ENCODE data around the gene PAXX.

Gene PAXX

DNA sequence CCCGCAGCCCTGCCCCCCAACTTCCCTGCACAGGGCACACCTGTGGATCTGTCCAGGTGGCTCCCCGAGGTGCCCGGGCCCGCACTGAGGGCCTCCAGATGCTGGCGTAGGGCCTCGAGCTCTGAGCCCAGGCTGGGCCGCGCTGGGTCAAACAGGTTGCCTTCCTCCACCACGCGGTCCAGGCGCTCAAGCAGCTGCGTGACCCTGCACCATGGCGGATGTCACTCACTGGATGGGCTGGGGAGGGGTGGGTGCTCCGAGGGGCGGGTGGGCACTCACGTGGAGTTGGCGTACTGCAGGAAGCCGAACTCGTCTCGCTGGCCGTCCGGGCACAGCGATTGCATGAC is 30.4 kb downstream of the PAXX start:
- TF ChIP-seq, protein P1, sequence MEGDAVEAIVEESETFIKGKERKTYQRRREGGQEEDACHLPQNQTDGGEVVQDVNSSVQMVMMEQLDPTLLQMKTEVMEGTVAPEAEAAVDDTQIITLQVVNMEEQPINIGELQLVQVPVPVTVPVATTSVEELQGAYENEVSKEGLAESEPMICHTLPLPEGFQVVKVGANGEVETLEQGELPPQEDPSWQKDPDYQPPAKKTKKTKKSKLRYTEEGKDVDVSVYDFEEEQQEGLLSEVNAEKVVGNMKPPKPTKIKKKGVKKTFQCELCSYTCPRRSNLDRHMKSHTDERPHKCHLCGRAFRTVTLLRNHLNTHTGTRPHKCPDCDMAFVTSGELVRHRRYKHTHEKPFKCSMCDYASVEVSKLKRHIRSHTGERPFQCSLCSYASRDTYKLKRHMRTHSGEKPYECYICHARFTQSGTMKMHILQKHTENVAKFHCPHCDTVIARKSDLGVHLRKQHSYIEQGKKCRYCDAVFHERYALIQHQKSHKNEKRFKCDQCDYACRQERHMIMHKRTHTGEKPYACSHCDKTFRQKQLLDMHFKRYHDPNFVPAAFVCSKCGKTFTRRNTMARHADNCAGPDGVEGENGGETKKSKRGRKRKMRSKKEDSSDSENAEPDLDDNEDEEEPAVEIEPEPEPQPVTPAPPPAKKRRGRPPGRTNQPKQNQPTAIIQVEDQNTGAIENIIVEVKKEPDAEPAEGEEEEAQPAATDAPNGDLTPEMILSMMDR (IDR thresholded peaks at IDR 0.05) = no peak

DNA sequence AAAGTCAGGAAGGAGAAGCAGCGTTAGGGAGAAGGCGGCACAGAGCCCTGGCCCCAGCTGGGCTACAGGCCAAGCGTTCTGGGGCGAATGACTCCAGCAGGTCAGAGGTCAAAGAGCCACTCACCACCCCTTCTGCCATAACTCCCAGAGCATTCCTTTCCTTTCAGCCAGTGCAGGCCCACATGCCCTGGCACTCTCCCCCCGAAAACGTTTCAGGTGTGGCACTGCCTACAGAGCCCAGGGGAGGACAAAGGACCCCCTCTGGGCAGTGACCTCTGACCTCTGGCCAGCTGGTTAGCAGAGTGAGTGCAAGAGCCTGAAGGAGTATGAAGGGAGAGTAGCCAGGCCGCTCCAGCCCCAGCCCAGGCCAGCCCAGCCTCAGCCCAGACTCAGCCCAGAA is 30.9 kb downstream of the PAXX start:
- TF ChIP-seq, protein P1 (IDR thresholded peaks at IDR 0.05) = no peak

DNA sequence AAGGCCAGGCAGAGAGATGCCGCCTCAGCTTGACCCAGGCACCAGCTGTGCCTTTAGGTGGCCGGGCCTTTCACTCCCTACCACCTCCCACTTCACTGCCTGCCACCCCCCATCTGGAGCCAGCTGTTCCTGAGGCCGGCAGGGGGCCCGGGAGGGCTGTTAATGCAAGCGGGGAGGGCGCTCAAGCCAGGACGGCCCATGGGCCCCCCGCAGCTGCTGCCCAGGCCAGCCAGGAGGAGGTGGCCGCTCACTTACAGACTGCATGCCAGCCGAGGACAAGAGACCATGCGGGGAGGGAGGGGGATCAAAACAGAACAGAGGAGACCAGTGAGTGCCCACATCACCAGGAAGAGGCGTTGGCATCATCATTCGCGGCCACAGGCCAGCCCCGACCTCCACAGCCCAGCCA is 31.4 kb downstream of the PAXX start:
- TF ChIP-seq, protein P1 (IDR thresholded peaks at IDR 0.05) = no peak

DNA sequence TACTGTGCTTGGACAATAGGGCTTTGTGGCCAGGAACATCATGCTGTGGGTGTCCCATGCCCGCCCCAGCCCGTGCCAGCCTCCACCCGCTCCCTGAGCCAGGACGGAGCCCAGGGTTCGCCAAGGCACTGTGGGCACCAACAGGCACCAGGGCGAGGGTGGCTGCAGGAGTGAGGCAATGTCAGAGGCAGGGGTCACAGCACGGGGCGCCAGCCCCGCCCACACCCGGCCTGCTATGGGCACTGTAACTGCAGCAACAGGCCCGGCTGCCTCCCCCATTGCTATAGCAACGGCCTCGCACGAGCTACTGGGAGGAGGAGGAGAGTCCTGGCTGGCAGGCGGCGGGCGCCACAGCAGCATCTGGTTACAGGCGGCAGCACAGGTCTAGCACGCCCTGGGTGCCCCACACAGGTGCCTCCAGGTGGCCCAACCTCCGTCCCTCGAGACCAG is 33.3 kb downstream of the PAXX start:
- TF ChIP-seq, protein P1 (IDR thresholded peaks at IDR 0.05) = 0 out of 2 replicates have a peak, but pooled peaks have one; percentile 16

DNA sequence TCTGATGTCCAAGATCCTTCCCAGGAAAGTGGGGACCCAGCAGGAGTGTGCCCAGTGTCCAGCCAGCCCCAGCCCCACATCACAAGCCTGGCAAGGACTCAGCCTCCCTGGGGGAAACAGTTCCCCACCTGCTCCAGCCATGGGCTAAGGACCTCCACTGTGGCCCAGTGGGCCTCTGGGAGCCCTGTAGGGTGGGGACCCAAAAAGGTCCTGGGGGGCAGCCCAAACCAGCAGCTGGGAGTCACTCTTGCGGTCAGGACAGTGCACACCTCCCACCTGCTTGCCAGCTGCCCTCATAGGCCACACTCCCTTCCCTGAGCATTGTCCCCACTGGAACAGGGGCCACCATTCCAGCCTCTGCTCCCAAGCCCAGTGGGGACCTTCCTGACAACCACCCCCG is 34.2 kb downstream of the PAXX start:
- TF ChIP-seq, protein P1 (IDR thresholded peaks at IDR 0.05) = no peak

DNA sequence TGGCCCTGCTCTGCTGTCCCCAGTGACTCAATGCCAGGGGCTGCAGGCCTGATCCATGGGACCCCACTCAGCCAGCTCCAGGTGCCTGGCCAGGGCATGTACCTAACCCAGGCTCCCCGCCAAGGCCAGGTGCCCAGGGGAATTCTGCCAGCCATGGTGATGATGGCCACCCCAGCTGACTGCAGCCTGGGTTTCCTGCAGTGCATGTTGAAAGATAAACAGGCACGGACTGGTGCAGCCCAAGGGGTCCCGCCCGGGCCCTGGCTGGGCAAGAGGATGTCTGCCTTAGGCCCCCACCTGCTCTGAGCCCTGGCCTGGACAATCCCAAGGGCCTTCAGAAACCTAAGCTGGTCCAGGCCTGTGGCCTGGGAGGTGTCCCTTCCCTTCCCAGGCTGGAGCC is 34.6 kb downstream of the PAXX start:
- TF ChIP-seq, protein P1 (IDR thresholded peaks at IDR 0.05) = no peak

DNA sequence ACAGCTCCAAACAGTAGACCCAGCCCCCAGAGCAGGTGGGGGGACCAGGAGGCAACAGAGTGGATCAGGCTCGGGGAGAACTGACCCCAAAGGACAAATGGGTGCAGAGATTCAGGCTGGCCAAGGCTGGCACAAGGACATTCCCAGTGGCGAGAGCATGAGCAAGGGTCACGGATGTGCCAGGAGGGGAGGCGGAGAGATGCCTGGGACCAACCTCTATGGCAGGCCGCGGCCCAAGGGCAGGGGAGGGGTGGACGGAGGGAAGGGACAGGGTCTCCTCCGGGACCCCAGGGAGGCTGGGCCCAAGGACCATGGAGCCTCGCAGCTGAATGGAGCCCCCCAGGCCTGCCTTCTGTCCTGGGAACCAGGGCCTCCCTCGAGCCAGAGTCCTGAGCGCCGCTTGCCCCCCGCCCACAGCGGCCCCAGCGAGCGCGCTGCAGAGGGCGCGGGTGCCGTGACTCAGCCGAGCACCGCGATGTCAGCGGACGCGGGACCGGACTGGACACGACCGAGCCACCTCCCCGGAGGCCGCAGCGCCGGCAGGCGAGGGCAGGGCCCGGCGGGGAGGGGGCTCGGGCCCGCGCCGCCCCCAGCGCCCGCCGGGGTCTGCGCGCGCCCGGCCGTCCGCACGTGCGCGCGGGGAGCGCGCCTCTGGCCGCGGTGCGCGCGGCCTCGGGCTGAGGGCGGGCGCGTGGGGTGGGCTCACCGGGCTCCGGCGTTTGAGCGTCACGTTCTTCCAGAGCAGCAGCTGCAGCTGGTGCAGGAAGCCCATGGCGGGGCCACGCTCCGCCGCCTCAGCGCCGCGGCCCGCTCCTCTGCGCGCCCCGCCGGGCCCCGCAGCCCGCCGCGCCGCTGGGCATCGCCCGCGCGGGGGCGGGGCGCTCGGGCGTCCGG is 35.4 kb downstream of the PAXX start, which contains the start of gene ABCA2:
ABCA2 (minus strand) TSS at position 869 of the 894 bp plus-strand sequence; CDS start at position 772, 97 bp downstream.
- TF ChIP-seq, protein P1 (IDR thresholded peaks at IDR 0.05) = no peak
